NCI-H2107 treated with DMSO at 0.1 percent for 48 hours (cell line): ENCODE data around the gene MAGI1.
"Not testable (repeated sequence)": the region's sequence is repeated elsewhere in the genome, so short reads cannot be mapped to it uniquely, and the experiment has no call there.

Experiments
- DNase-seq: peaks from one replicate; lab custom pipeline; 2025; ENCODE audit not compliant: unreplicated experiment; lab: John Stamatoyannopoulos, UW

MAGI1 gene

GRCh38 chr3:65641777-65642176 lies 396.9 kb downstream of the MAGI1 start:
- no peak for DNase-seq

DNA sequence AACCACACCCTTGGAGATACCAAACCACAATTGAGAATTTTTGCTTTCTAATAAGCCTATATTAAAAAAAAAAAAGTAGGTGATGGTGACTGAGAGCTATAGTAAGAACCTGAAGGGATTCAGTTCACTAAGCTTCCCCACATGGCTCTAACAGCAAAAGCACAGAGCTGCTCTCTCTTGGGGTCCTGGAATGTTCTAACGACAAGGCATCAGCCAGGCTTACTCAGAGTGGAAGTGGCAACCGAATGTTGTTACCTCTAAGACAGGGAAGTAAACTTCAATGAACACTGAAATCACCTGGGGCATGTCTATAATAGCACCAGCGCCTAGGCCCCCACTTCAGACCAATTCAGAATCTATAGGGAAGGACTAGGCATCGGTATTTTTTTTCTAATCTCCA lies 397.7 kb downstream of the MAGI1 start:
- DNase-seq: no peak

- DNase-seq: no peak
Observed at GRCh38 chr3:65639444-65639843, 399.3 kb downstream of the MAGI1 start.

DNA sequence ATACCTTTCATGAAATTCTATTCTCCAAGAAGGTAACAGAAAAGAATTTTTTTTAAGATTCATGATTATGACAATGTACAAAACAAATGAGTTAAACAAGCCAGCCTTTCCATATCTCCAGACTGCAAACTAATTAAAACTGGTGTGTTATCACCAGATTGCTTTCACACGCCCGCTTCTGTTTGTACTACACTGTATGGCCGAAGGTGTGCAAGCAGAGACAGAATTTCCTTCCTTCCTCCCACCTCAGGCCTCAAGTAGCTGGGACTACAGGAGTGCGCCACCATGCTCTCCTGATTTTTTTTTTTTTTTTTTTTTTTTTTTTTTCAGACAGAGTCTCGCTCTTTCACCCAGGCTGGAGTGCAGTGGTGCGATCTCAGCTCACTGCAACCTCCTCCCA lies 400.4 kb downstream of the MAGI1 start:
- DNase-seq: no peak

GRCh38 chr3:65636326-65636725 lies 402.4 kb downstream of the MAGI1 start:
- no peak for DNase-seq

GRCh38 chr3:65635657-65636056 lies 403.1 kb downstream of the MAGI1 start:
- no peak for DNase-seq

DNA sequence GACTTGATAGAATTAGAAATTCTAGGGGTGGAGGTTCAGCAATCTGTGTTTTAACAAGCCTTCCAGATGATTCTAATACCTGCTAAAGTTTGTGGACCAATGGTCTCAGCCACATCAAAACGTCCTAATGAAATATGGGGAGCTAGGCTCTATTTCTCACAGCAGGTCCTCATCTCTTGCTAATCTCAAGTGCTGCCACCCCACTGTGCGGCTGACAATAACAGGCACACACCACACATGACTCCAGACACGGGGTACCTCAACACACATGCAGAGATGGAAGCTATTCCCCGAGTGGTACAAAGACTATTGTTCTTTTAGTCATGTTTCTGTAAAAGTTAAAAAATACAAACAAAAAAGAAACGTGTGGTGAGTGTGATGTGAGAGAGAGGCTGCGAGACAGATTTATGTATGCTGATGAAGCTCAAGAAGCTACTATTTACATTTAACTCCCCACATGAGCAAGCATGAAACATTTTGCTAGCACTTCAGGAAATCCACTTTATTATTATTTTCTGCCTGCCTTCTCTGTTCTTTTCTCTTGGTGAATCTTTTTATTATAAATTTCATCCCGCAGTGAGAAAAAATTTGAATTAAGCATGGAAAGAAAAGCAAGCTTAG lies 405.6 kb downstream of the MAGI1 start:
- DNase-seq: no peak

DNA sequence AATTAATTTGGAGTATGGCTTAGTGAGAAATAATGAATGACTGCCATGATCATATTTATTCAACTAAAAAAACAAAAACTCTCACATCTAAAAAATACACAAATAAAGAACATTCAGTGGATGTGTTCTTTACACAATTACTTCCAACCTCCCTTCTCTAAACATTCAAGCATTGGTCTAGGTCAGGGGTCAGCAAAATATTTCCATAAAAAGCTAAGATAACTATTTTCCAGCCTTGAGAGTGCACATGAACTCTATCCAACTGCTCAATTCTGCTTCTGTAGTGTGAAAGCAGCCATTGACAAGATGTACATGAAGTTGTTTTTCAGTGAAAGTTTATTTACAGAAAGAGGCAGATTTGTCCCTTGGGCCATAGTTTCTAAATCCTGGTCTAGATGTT lies 406.3 kb downstream of the MAGI1 start:
- DNase-seq: no peak

GRCh38 chr3:65628978-65629377 lies 409.7 kb downstream of the MAGI1 start:
- no peak for DNase-seq

DNA sequence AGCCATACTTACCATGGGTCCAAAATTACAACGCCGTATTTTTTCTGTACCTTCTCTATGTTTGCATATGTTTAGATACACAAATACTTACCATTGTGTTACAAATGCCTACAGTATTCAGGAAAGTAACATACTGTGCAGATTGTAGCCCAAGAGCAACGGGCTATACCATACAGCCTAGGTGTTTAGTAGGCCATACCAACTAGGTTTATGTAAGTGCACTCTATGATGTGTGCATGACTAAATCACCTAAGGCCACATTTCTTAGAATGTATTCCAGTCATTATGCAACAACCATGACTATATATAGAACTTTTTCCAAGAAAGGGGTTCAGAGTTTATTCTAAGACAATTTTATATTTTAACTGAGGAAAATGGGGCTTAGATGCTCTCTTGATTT lies 411.7 kb downstream of the MAGI1 start:
- DNase-seq: no peak

- no peak for DNase-seq
Observed at GRCh38 chr3:65625305-65625704, 413.4 kb downstream of the MAGI1 start.

DNA sequence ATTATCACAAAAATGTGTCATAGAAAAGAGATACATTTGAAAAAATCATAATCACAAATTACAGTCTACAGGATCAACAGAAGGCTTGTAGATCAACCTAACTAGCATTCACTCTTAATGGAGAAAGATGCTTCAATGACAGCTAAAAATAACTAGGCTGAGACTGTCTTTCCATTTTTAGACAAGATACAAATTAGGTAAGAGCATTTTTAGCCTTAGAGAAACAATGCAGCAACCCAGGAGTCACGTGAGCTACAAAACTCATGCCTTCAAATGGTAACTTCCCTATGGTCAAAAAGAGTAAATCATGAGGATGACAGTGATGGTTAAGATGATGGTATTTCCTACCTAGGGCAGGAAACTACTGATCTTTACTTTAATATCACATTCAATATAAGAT lies 415.4 kb downstream of the MAGI1 start:
- no peak for DNase-seq

DNA sequence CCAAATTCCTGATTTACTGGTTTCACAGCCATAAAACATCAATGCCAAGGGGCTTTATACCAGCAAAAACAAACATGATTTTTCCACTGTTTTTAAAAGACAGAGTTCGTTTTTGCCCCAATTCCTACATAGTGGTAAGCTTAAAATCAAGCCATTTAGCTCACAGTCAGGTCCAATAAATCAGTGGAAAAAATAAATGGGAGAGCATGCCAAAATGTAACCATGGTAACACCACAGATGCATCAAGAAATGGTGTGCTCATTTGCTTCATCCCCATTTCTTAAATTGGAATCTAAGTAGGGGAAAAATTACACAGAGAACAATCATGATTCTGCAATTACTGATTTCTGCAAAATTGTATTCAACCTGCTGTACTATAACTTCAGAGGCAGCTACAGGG lies 418.8 kb downstream of the MAGI1 start:
- no peak for DNase-seq

GRCh38 chr3:65619451-65619881 lies 419.3 kb downstream of the MAGI1 start:
- no peak for DNase-seq

DNA sequence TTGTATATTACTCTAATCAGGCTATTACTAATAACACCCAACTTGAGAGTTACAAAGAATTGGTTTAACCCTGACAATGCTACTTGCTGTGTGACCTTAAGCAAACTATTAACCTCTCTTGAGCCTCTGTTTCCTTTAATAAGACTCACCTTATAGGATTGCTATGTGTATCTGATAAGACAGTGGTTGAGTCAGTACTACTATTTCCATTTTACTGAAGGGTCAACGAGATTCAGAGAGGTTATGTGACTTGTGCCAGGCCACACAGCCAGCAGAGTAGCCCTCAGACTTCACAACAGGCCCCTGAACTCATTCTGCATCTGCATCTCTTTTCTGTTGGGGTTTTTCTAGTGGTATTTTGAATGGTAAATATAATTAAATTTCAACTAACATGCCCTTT lies 420.1 kb downstream of the MAGI1 start:
- DNase-seq: no peak

- no peak for DNase-seq
Observed at GRCh38 chr3:65617787-65618186, 420.9 kb downstream of the MAGI1 start.

DNA sequence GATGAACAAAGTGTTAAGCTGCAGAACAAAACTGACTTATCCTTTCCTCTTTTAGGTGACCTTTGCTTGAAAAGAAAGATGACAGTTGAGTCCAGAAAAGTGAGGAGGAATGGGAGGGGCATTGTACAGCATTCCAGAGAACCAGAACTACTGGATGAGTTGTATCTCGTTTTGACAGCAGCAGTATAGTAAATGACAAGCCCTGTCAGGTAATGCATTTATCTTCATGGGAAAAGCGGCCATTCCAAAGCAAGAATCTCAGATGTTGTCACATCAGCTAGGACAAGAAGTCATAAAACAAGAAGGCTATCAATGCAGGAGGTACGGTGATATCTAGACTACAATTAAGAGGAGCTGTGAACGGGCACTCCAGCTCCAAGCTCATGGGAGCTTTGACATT lies 421.5 kb downstream of the MAGI1 start:
- no peak for DNase-seq

- DNase-seq: no peak
Observed at GRCh38 chr3:65616563-65616962, 422.2 kb downstream of the MAGI1 start.

- no peak for DNase-seq
Observed at GRCh38 chr3:65615329-65615728, 423.4 kb downstream of the MAGI1 start.

GRCh38 chr3:65614585-65614984 lies 424.1 kb downstream of the MAGI1 start:
- DNase-seq: no peak

GRCh38 chr3:65607965-65608460 lies 430.7 kb downstream of the MAGI1 start:
- DNase-seq: not testable (repeated sequence)

GRCh38 chr3:65607101-65607500 lies 431.6 kb downstream of the MAGI1 start:
- DNase-seq: no peak

GRCh38 chr3:65605876-65606432 lies 432.8 kb downstream of the MAGI1 start:
- DNase-seq: no peak
